ENCODE data around the gene HDAC1. TPM values are rescaled to one million over a fixed set of nuclear protein-coding genes. Genes with fewer than 3 reads are reported as not detected.
A peak's percentile ranks its signal among the peaks of the same experiment; 100 is the strongest.
"Not testable (repeated sequence)": the region's sequence is repeated elsewhere in the genome, so short reads cannot be mapped to it uniquely, and the experiment has no call there.

The HDAC1 gene
- total and polyA plus RNA-seq, 2 experiments from 2014 or later: 53.8 to 58.5 TPM

DNA sequence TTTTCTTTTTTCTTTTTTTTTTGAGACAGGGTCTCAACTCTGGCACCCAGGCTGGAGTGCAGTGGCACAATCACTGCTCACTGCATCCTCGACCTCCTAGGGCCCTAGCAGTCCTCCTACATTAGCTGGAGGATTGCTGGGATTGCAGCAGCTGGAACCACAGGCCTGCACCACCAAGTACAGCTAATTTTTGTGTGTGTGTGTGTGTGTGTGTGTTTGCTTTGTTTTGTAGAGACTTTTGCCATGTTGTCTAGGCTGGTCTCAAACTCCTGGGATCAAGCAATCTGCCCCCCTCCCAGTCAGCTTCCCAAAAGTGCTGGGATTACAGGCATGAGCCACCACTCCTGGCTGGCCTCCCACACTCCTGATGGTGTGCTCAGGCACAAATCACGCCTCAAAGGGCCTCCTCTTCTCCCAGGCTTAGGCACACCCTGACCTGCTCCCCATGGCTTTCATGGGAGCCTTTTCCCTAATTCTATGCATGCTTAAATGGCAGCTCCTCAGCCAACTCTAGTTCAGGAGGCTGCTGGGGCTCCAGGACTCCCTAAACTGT is 61.0 kb downstream of the HDAC1 start:
- peak; percentile 23 for DNase-seq
- peak overlapping the region; percentile 68 for H3K27ac ChIP-seq
- TF ChIP-seq EZH2 (IDR thresholded peaks at IDR 0.05; ENCODE audit: insufficient read depth, poor library complexity, severe bottlenecking): no peak
- no peak for TF ChIP-seq EZH2phosphoT487 (IDR thresholded peaks at IDR 0.05; ENCODE audit: insufficient read depth, low read depth)
- H3K27me3 ChIP-seq (replicated peaks; ENCODE audit: insufficient read depth): no peaks in the 10 kb centered on the region
- 80 to 82% methylated on average over 2 of the region's 2 CpGs for WGBS, 2 experiments (ENCODE audit: low coverage in 1 of 2, low lambda C conversion rate in 2 of 2, missing lambda C conversion rate in 2 of 2)
- H3K36me3 ChIP-seq (ENCODE audit: low read depth): no peaks in the 10 kb centered on the region
- peaks cover 12% of the 10 kb centered on the region; the same call in 1 of the 2 replicates for H3F3A ChIP-seq (ENCODE audit: insufficient read depth)
- H3K79me2 ChIP-seq (ENCODE audit: insufficient read depth): no peaks in the 10 kb centered on the region
- H3K4me1 ChIP-seq (ENCODE audit: insufficient read depth): peaks cover 27% of the 10 kb centered on the region
- H3K4me3 ChIP-seq: no peak overlapping the region
- H3K9ac ChIP-seq: peak overlapping the region; percentile 93; the same call in 1 of the 2 replicates
- H2AFZ ChIP-seq: no peak overlapping the region
- in situ Hi-C loops (cut with MboI): no loop called here
- no peaks in the 10 kb centered on the region for H3K9me3 ChIP-seq (ENCODE audit: low read depth)
- H3K9me2 ChIP-seq (ENCODE audit: insufficient read depth): no peaks in the 10 kb centered on the region
- no peaks in the 10 kb centered on the region for H4K20me1 ChIP-seq (ENCODE audit: insufficient read depth)
- H3K4me2 ChIP-seq (ENCODE audit: unreplicated experiment): peak overlapping the region; percentile 82

DNA sequence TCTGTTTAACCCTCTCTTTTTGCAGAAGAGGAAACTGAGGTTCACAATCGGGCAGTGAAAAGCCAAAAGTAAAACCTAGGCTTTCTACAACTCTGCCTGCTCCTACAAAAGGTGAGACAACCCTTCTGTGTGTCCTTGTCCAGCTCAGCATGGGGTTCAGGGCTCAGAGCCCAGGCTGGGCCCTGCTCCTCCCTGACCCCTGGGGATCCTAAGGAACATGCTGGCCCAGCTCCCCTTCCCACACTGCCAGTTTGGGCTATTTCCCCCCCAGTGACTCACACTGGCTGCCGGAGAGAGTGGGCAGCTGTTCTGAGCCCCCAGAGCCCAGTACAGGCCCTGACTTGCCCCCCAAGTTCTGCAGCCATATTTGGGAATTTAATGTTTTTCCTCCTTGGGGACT is 61.5 kb downstream of the HDAC1 start:
- Histone ChIP-seq H3K4me2 (ENCODE audit: unreplicated experiment) (peak overlapping the region; percentile 41), H3K9me3 (ENCODE audit: low read depth) (no peaks in the 10 kb centered on the region), H3K4me3 (no peak overlapping the region), H3K27ac (peak overlapping the region; percentile 68), H2AFZ (0 out of 2 replicates have a peak overlapping the region, but pooled peaks have one; percentile 14), H3K79me2 (ENCODE audit: insufficient read depth) (no peaks in the 10 kb centered on the region), H3K9ac (peak overlapping the region; percentile 93), H3K9me2 (ENCODE audit: insufficient read depth) (no peaks in the 10 kb centered on the region), H3K36me3 (ENCODE audit: low read depth) (no peaks in the 10 kb centered on the region), H4K20me1 (ENCODE audit: insufficient read depth) (no peaks in the 10 kb centered on the region), H3F3A (ENCODE audit: insufficient read depth) (peaks cover 16% of the 10 kb centered on the region), H3K4me1 (ENCODE audit: insufficient read depth) (peaks cover 27% of the 10 kb centered on the region), H3K27me3 (replicated peaks; ENCODE audit: insufficient read depth) (no peaks in the 10 kb centered on the region)
- no peak for DNase-seq
- in situ Hi-C loops (cut with MboI): no loop called here
- TF ChIP-seq EZH2 (IDR thresholded peaks at IDR 0.05; ENCODE audit: insufficient read depth, poor library complexity, severe bottlenecking): no peak
- 69 to 85% methylated on average over 2 of the region's 2 CpGs for WGBS, 2 experiments (ENCODE audit: low coverage in 1 of 2, low lambda C conversion rate in 2 of 2, missing lambda C conversion rate in 2 of 2)

DNA sequence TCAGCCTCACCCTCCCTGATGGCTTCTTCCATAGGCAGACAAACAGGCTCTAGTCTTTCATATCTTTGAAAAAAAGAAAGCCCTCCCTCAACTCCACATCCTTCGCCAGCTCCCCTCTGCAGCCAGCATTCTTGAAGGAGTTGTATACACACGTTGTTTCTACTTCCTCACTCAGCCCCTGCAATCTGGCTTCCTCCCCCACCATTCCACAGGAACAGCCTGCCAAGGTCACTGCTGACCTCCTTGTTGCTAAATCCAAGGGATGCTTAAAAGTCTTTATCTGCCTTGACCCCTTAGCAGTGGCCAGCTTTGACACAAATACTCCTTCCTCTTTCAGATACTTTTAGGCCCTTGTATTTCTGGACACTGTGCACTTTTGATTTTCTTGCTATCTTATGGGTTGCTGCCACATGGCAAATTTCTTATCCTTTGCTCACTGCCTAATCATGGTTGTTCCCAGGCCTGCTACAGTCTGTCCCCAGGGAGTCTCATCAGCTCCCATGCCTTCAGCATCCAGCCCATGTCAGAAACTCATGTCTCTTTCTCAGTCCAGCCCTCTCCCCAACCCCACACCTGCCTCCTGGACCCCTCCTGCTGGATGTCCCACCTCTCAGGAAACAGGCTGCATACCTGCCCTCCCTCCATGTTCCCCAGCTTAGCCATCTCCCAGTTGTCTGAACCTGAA is 62.1 kb downstream of the HDAC1 start:
- WGBS, 2 experiments (ENCODE audit: low coverage in 1 of 2, low lambda C conversion rate in 2 of 2, missing lambda C conversion rate in 2 of 2): 44 to 54% methylated on average over 2 of the region's 2 CpGs
- peak; percentile 79 for DNase-seq
- peaks cover 16% of the 10 kb centered on the region for H3F3A ChIP-seq (ENCODE audit: insufficient read depth)
- H3K36me3 ChIP-seq (ENCODE audit: low read depth): no peaks in the 10 kb centered on the region
- H3K27me3 ChIP-seq (replicated peaks; ENCODE audit: insufficient read depth): no peaks in the 10 kb centered on the region
- H3K4me1 ChIP-seq (ENCODE audit: insufficient read depth): peaks cover 27% of the 10 kb centered on the region
- H3K9ac ChIP-seq: peak overlapping the region; percentile 93
- peak overlapping the region; percentile 68 for H3K27ac ChIP-seq
- H3K4me3 ChIP-seq: no peak overlapping the region
- peak overlapping the region; percentile 41 for H3K4me2 ChIP-seq (ENCODE audit: unreplicated experiment)
- in situ Hi-C loops (cut with MboI): no loop called here
- H4K20me1 ChIP-seq (ENCODE audit: insufficient read depth): no peaks in the 10 kb centered on the region
- H3K79me2 ChIP-seq (ENCODE audit: insufficient read depth): no peaks in the 10 kb centered on the region
- no peaks in the 10 kb centered on the region for H3K9me2 ChIP-seq (ENCODE audit: insufficient read depth)
- TF ChIP-seq EZH2 (IDR thresholded peaks at IDR 0.05; ENCODE audit: insufficient read depth, poor library complexity, severe bottlenecking) (no peak), EZH2phosphoT487 (IDR thresholded peaks at IDR 0.05; ENCODE audit: insufficient read depth, low read depth) (no peak)
- 0 out of 2 replicates have a peak overlapping the region, but pooled peaks have one; percentile 14 for H2AFZ ChIP-seq
- no peaks in the 10 kb centered on the region for H3K9me3 ChIP-seq (ENCODE audit: low read depth)

DNA sequence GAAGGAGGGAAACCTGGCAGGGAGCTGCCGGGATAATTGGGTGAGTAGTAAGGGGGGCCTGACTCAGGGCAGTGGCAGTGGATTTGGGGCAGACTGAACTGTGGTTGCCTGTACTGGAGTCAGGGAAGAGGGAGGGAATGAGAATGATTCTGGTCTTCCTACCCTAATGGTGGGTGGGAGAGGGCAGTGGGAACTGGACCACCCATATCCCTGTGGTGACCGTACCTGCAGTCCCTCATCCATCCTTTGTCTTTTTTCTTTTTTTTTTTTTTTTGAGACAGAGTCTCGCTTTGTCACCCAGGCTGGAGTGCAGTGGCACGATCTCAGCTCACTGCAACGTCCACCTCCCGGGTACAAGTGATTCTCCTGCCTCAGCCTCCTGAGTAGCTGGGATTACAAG is 63.9 kb downstream of the HDAC1 start:
- H4K20me1 ChIP-seq (ENCODE audit: insufficient read depth); DNase-seq; H3K27ac ChIP-seq; H3K27me3 ChIP-seq (replicated peaks; ENCODE audit: insufficient read depth); H3K9me2 ChIP-seq (ENCODE audit: insufficient read depth); H3K9ac ChIP-seq; H3K4me2 ChIP-seq (ENCODE audit: unreplicated experiment); H3K4me3 ChIP-seq; H3K36me3 ChIP-seq (ENCODE audit: low read depth); H3K79me2 ChIP-seq (ENCODE audit: insufficient read depth); H3K9me3 ChIP-seq (ENCODE audit: low read depth); in situ Hi-C loops (cut with MboI); H2AFZ ChIP-seq: not testable (repeated sequence)
- WGBS, 2 experiments (ENCODE audit: low coverage in 1 of 2, low lambda C conversion rate in 2 of 2, missing lambda C conversion rate in 2 of 2): 70 to 80% methylated on average over 4 to 6 of the region's 6 CpGs
- Histone ChIP-seq H3F3A (ENCODE audit: insufficient read depth) (peaks cover 21% of the 10 kb centered on the region), H3K4me1 (ENCODE audit: insufficient read depth) (peaks cover 27% of the 10 kb centered on the region)

All from GM23248 (cell line).